Rectal smooth muscle tissue (tissue), 1 donor: ENCODE results near the gene TMCC1.
"Not testable (repeated sequence)": the region's sequence is repeated elsewhere in the genome, so short reads cannot be mapped to it uniquely, and the experiment has no call there.

Experiments
- H3K27ac ChIP-seq: one replicate; pipeline ENCODE4 v1.7.0; 2013; ENCODE audit warnings: low read depth, low read length, inconsistent platforms
- H3K27me3 ChIP-seq: one replicate; pipeline ENCODE4 v1.7.0; 2013; ENCODE audit warnings: low read length; ENCODE audit not compliant: control insufficient read depth, insufficient read depth
- H3K36me3 ChIP-seq: one replicate; pipeline ENCODE4 v1.7.0; 2013; ENCODE audit warnings: low read length; ENCODE audit not compliant: control insufficient read depth, insufficient read depth
- H3K4me1 ChIP-seq: one replicate; pipeline ENCODE4 v1.7.0; 2013; ENCODE audit warnings: low read length; ENCODE audit not compliant: control insufficient read depth, insufficient read depth
- H3K4me3 ChIP-seq: one replicate; pipeline ENCODE4 v1.7.0; 2013; ENCODE audit warnings: low read length
- H3K9ac ChIP-seq: one replicate; pipeline ENCODE4 v1.7.0; 2013; ENCODE audit warnings: low read length

TMCC1 gene

GRCh38 chr3:129697229-129697969, 196.1 kb downstream of the TMCC1 start:
- H3K27me3 ChIP-seq: no peaks in the 10 kb centered on the region
- no peak overlapping the region for H3K27ac ChIP-seq
- H3K9ac ChIP-seq: no peak overlapping the region
- H3K4me1 ChIP-seq: no peaks in the 10 kb centered on the region
- no peak overlapping the region for H3K4me3 ChIP-seq
- no peaks in the 10 kb centered on the region for H3K36me3 ChIP-seq

- H3K4me3 ChIP-seq, H3K27ac ChIP-seq, H3K27me3 ChIP-seq, H3K36me3 ChIP-seq, H3K4me1 ChIP-seq, H3K9ac ChIP-seq: not testable (repeated sequence)
Observed at GRCh38 chr3:129696430-129696829, 197.1 kb downstream of the TMCC1 start.

GRCh38 chr3:129695230-129695629, 198.3 kb downstream of the TMCC1 start:
- no peak overlapping the region for H3K27ac ChIP-seq
- no peaks in the 10 kb centered on the region for H3K36me3 ChIP-seq
- H3K4me1 ChIP-seq: no peaks in the 10 kb centered on the region
- no peak overlapping the region for H3K4me3 ChIP-seq
- H3K27me3 ChIP-seq: no peaks in the 10 kb centered on the region
- no peak overlapping the region for H3K9ac ChIP-seq

- no peak overlapping the region for H3K9ac ChIP-seq
- no peaks in the 10 kb centered on the region for H3K4me1 ChIP-seq
- no peaks in the 10 kb centered on the region for H3K36me3 ChIP-seq
- no peak overlapping the region for H3K4me3 ChIP-seq
- H3K27me3 ChIP-seq: no peaks in the 10 kb centered on the region
- H3K27ac ChIP-seq: no peak overlapping the region
Observed at GRCh38 chr3:129694228-129694627, 199.3 kb downstream of the TMCC1 start.

- Histone ChIP-seq H3K27me3 (no peaks in the 10 kb centered on the region), H3K27ac (no peak overlapping the region), H3K4me3 (no peak overlapping the region), H3K4me1 (no peaks in the 10 kb centered on the region), H3K36me3 (no peaks in the 10 kb centered on the region), H3K9ac (no peak overlapping the region)
Observed at GRCh38 chr3:129692743-129693142, 200.8 kb downstream of the TMCC1 start.

GRCh38 chr3:129690963-129691362, 202.5 kb downstream of the TMCC1 start:
- no peaks in the 10 kb centered on the region for H3K27me3 ChIP-seq
- H3K36me3 ChIP-seq: no peaks in the 10 kb centered on the region
- no peak overlapping the region for H3K27ac ChIP-seq
- H3K9ac ChIP-seq: no peak overlapping the region
- no peak overlapping the region for H3K4me3 ChIP-seq
- H3K4me1 ChIP-seq: peaks cover 2% of the 10 kb centered on the region

- no peaks in the 10 kb centered on the region for H3K27me3 ChIP-seq
- H3K4me1 ChIP-seq: peaks cover 2% of the 10 kb centered on the region
- H3K27ac ChIP-seq: no peak overlapping the region
- H3K36me3 ChIP-seq: no peaks in the 10 kb centered on the region
- no peak overlapping the region for H3K9ac ChIP-seq
- no peak overlapping the region for H3K4me3 ChIP-seq
Observed at GRCh38 chr3:129690406-129690805, 203.1 kb downstream of the TMCC1 start.

GRCh38 chr3:129689036-129689435, 204.5 kb downstream of the TMCC1 start:
- no peaks in the 10 kb centered on the region for H3K36me3 ChIP-seq
- H3K4me1 ChIP-seq: peaks cover 4% of the 10 kb centered on the region
- no peaks in the 10 kb centered on the region for H3K27me3 ChIP-seq
- no peak overlapping the region for H3K27ac ChIP-seq
- no peak overlapping the region for H3K9ac ChIP-seq
- H3K4me3 ChIP-seq: no peak overlapping the region

GRCh38 chr3:129688271-129688895, 205.1 kb downstream of the TMCC1 start:
- H3K4me3 ChIP-seq: peak overlapping the region; percentile 47
- H3K27ac ChIP-seq: peak overlapping the region; percentile 33
- peaks cover 4% of the 10 kb centered on the region for H3K4me1 ChIP-seq
- no peak overlapping the region for H3K9ac ChIP-seq
- H3K36me3 ChIP-seq: no peaks in the 10 kb centered on the region
- H3K27me3 ChIP-seq: no peaks in the 10 kb centered on the region

GRCh38 chr3:129687586-129688125, 205.9 kb downstream of the TMCC1 start:
- Histone ChIP-seq H3K27ac (peak overlapping the region; percentile 33), H3K36me3 (no peaks in the 10 kb centered on the region), H3K4me1 (peaks cover 4% of the 10 kb centered on the region), H3K9ac (no peak overlapping the region), H3K27me3 (no peaks in the 10 kb centered on the region), H3K4me3 (no peak overlapping the region)

- no peaks in the 10 kb centered on the region for H3K27me3 ChIP-seq
- no peak overlapping the region for H3K4me3 ChIP-seq
- no peaks in the 10 kb centered on the region for H3K36me3 ChIP-seq
- H3K9ac ChIP-seq: no peak overlapping the region
- peaks cover 4% of the 10 kb centered on the region for H3K4me1 ChIP-seq
- no peak overlapping the region for H3K27ac ChIP-seq
Observed at GRCh38 chr3:129686941-129687340, 206.6 kb downstream of the TMCC1 start.

- H3K36me3 ChIP-seq: no peaks in the 10 kb centered on the region
- no peak overlapping the region for H3K4me3 ChIP-seq
- H3K27ac ChIP-seq: no peak overlapping the region
- no peak overlapping the region for H3K9ac ChIP-seq
- no peaks in the 10 kb centered on the region for H3K27me3 ChIP-seq
- peaks cover 4% of the 10 kb centered on the region for H3K4me1 ChIP-seq
Observed at GRCh38 chr3:129684270-129684669, 209.2 kb downstream of the TMCC1 start.

- peaks cover 4% of the 10 kb centered on the region for H3K4me1 ChIP-seq
- no peak overlapping the region for H3K9ac ChIP-seq
- H3K36me3 ChIP-seq: no peaks in the 10 kb centered on the region
- H3K4me3 ChIP-seq: no peak overlapping the region
- no peaks in the 10 kb centered on the region for H3K27me3 ChIP-seq
- no peak overlapping the region for H3K27ac ChIP-seq
Observed at GRCh38 chr3:129683201-129683600, 210.3 kb downstream of the TMCC1 start.
